Measurements from ENCODE around the gene PLGRKT.

PLGRKT gene

GRCh38 chr9:5336688-5337087 is 101.0 kb downstream of the PLGRKT start:
- no peak for TF ChIP-seq TAF1 (IDR thresholded peaks at IDR 0.05; ENCODE audit: borderline replicate concordance, insufficient read depth, low read length)
- no peak for TF ChIP-seq SIN3A (IDR thresholded peaks at IDR 0.05; ENCODE audit: borderline replicate concordance, insufficient read depth, low read length)
- no peak for TF ChIP-seq REST (IDR thresholded peaks at IDR 0.05; ENCODE audit: insufficient read depth in 1 of 2, low read depth in 2 of 2, low read length in 2 of 2)
- TF ChIP-seq FOXP2 (optimal IDR thresholded peaks at IDR 0.05; ENCODE audit: borderline replicate concordance, extremely low read depth, extremely low read length, insufficient read depth) = no peak
- TF ChIP-seq POLR2AphosphoS5 (IDR thresholded peaks at IDR 0.05; ENCODE audit: low read depth, low read length) = no peak

- TF ChIP-seq POLR2AphosphoS5 (IDR thresholded peaks at IDR 0.05; ENCODE audit: low read depth, low read length) = no peak
- no peak for TF ChIP-seq TAF1 (IDR thresholded peaks at IDR 0.05; ENCODE audit: borderline replicate concordance, insufficient read depth, low read length)
- no peak for TF ChIP-seq SIN3A (IDR thresholded peaks at IDR 0.05; ENCODE audit: borderline replicate concordance, insufficient read depth, low read length)
- no peak for TF ChIP-seq REST (IDR thresholded peaks at IDR 0.05; ENCODE audit: insufficient read depth in 1 of 2, low read depth in 2 of 2, low read length in 2 of 2)
- no peak for TF ChIP-seq FOXP2 (optimal IDR thresholded peaks at IDR 0.05; ENCODE audit: borderline replicate concordance, extremely low read depth, extremely low read length, insufficient read depth)
These were observed 110.7 kb downstream of the PLGRKT start for GRCh38 chr9:5326893-5327548.

GRCh38 chr9:5326187-5326586 is 111.5 kb downstream of the PLGRKT start:
- TF ChIP-seq SIN3A (IDR thresholded peaks at IDR 0.05; ENCODE audit: borderline replicate concordance, insufficient read depth, low read length) = no peak
- no peak for TF ChIP-seq FOXP2 (optimal IDR thresholded peaks at IDR 0.05; ENCODE audit: borderline replicate concordance, extremely low read depth, extremely low read length, insufficient read depth)
- TF ChIP-seq REST (IDR thresholded peaks at IDR 0.05; ENCODE audit: insufficient read depth in 1 of 2, low read depth in 2 of 2, low read length in 2 of 2) = no peak
- no peak for TF ChIP-seq POLR2AphosphoS5 (IDR thresholded peaks at IDR 0.05; ENCODE audit: low read depth, low read length)
- TF ChIP-seq TAF1 (IDR thresholded peaks at IDR 0.05; ENCODE audit: borderline replicate concordance, insufficient read depth, low read length) = no peak

GRCh38 chr9:5321601-5322000 is 116.1 kb downstream of the PLGRKT start:
- peak in 1 of 2 experiments; percentile 59; a peak in 1 of 4 replicates for TF ChIP-seq REST (IDR thresholded peaks at IDR 0.05; ENCODE audit: insufficient read depth in 1 of 2, low read depth in 2 of 2, low read length in 2 of 2)

- TF ChIP-seq REST (IDR thresholded peaks at IDR 0.05; ENCODE audit: insufficient read depth in 1 of 2, low read depth in 2 of 2, low read length in 2 of 2) = no peak
- TF ChIP-seq POLR2AphosphoS5 (IDR thresholded peaks at IDR 0.05; ENCODE audit: low read depth, low read length) = no peak
- no peak for TF ChIP-seq TAF1 (IDR thresholded peaks at IDR 0.05; ENCODE audit: borderline replicate concordance, insufficient read depth, low read length)
- TF ChIP-seq FOXP2 (optimal IDR thresholded peaks at IDR 0.05; ENCODE audit: borderline replicate concordance, extremely low read depth, extremely low read length, insufficient read depth) = no peak
- TF ChIP-seq SIN3A (IDR thresholded peaks at IDR 0.05; ENCODE audit: borderline replicate concordance, insufficient read depth, low read length) = no peak
These were observed 116.7 kb downstream of the PLGRKT start for GRCh38 chr9:5321058-5321457.
